Sigmoid colon (tissue), 4 donors: ENCODE measurements around the gene PLEKHM2.

Experiments
- POLR2AphosphoS5 ChIP-seq, 4 donors: sonication (generic); formaldehyde crosslinking; IDR thresholded peaks; one replicate each; pipeline ENCODE4 v1.6.1; 2017; ENCODE audit warnings: antibody characterized with exemption in 4 of 4
- TF ChIP-seq, protein P1 (sequence below), 4 experiments: fragments of 450-650 bp in 3 of 4; fragments of 200-600 bp in 1 of 4; IDR thresholded peaks; one replicate each; pipeline ENCODE4 v1.5.1; 2016 to 2019; ENCODE audit warnings: antibody characterized with exemption in 4 of 4, mild to moderate bottlenecking in 3 of 4, moderate library complexity in 2 of 4

- no peak for TF ChIP-seq POLR2AphosphoS5 (IDR thresholded peaks at IDR 0.05)
- TF ChIP-seq, protein P1, sequence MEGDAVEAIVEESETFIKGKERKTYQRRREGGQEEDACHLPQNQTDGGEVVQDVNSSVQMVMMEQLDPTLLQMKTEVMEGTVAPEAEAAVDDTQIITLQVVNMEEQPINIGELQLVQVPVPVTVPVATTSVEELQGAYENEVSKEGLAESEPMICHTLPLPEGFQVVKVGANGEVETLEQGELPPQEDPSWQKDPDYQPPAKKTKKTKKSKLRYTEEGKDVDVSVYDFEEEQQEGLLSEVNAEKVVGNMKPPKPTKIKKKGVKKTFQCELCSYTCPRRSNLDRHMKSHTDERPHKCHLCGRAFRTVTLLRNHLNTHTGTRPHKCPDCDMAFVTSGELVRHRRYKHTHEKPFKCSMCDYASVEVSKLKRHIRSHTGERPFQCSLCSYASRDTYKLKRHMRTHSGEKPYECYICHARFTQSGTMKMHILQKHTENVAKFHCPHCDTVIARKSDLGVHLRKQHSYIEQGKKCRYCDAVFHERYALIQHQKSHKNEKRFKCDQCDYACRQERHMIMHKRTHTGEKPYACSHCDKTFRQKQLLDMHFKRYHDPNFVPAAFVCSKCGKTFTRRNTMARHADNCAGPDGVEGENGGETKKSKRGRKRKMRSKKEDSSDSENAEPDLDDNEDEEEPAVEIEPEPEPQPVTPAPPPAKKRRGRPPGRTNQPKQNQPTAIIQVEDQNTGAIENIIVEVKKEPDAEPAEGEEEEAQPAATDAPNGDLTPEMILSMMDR (IDR thresholded peaks at IDR 0.05) = no peak
Measured at GRCh38 chr1:15748690-15749398, 64.7 kb downstream of the PLEKHM2 start.
